ENCODE data around the gene CEACAM3.
A peak's percentile ranks its signal among the peaks of the same experiment; 100 is the strongest.

The CEACAM3 gene

DNA sequence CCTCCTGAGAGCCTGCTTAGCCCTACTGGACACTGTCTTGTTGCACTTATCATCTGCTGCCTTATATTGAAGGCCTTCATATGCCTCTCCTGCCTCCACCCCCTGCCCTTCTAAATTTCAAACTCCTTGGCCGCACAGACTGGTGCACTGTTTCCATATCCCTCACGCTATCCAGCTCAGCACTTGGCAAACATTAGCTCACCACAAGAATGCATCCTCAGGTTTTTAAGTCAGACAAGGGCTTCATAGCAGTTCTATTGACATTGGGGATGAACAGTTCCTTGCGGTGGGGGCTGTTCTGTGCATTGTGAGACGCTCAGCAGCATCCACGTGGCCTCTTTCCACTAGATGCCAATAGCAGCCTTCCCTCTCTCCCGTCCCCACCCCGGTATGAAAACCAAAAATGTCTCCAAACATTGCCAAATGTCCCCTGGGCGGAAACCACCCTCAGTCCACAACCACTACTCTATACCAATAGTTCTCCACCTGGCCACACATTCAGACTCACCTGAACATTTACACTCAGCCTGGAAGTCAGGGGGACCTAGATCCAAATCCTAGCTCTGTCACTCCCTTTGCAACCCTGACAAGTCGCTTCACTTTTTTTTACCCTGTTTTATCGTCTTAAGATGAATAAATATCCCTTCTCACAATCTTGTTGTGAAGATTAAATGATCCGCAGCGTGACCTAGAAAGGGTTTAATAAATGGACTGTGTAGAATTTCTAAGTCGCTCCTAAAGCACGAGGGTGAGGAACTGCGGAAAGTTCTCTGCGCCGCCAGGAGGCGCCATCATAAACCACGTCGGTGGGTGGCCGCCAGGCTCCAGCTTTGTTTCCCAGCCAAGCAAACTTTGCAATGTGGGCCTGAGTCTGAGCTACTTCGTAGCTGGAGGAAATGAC, 3.6 kb upstream of the CEACAM3 start:
- DNase-seq (ENCODE audit: low spot score) = peak; percentile 68

GRCh38 chr19:41793414-41793727, 3.0 kb upstream of the CEACAM3 start:
- DNase-seq (ENCODE audit: low spot score) = no peak

GRCh38 chr19:41795031-41795461, 1.3 kb upstream of the CEACAM3 start:
- DNase-seq (ENCODE audit: low spot score) = no peak

GRCh38 chr19:41796901-41797300, 514 bp downstream of the CEACAM3 start:
- DNase-seq (ENCODE audit: low spot score) = no peak

DNA sequence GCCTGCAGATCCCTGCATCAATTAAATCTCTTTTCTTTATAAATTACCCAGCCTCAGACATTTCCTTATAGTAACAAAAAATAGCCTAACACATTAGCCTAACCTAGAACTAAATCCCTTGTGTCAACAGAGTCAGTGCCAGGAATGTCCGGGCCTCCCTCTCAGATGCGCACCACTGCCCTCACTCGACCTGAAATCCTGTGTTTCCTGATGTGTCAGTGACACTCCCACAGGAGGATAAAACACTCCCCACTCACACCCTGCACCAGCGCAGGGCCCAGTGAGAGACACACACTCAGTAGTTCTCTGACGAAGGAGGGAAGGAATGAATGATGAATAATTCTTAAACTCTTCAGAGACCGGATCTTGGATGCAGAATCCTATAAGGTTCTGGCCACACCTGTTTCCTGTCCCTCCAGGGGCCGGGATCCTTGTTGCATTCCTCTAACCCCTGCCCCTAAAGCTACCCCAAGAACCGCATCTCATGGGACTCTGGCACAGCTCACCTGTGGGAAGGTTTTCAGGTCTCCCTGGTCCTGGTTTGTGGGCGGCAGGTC, 3.1 kb downstream of the CEACAM3 start:
- no peak for DNase-seq (ENCODE audit: low spot score)

- DNase-seq (ENCODE audit: low spot score) = no peak
These were observed 4.6 kb downstream of the CEACAM3 start for GRCh38 chr19:41801031-41801430.

- no peak for DNase-seq (ENCODE audit: low spot score)
These were observed 5.4 kb downstream of the CEACAM3 start for GRCh38 chr19:41801792-41802211.

DNA sequence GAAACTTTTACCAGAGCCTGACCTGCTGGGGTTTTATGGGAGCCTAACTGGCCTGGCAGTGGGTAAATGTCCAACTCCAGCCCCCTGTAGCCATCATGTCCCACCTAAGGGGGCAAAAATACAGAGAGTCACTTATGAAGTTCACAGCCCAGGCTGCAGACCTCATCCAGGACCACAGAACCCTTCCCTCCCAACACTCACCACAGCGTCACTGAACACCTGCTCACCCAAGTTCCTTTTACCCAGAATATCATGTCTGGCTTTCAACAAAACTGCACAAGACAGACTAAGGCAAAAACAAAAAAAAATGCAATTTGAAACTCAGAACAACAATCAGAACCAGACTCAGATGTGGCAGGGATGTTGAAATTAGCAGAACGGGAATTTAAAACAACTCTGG, 6.4 kb downstream of the CEACAM3 start:
- DNase-seq (ENCODE audit: low spot score) = no peak

DNA sequence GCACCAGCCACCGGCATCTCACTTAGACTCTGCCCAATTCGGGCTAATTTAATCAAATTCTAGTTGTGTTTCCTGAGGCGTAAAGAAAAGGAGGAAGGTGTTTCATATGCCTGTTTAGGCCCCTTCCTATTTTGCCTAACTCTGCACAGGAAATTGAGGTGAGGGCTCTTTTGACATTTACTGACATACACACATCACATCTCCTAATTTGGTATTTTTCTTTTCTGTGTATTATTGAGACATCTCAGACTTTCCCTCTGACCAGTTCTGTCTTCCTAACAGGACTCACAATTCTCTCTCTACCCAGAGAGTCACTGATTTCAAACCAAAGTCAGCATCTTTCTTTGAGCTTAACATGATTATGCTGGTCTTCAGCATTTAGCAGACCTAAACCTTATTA, 7.9 kb downstream of the CEACAM3 start:
- no peak for DNase-seq (ENCODE audit: low spot score)

GRCh38 chr19:41807176-41807575, 10.8 kb downstream of the CEACAM3 start:
- no peak for DNase-seq (ENCODE audit: low spot score)

DNA sequence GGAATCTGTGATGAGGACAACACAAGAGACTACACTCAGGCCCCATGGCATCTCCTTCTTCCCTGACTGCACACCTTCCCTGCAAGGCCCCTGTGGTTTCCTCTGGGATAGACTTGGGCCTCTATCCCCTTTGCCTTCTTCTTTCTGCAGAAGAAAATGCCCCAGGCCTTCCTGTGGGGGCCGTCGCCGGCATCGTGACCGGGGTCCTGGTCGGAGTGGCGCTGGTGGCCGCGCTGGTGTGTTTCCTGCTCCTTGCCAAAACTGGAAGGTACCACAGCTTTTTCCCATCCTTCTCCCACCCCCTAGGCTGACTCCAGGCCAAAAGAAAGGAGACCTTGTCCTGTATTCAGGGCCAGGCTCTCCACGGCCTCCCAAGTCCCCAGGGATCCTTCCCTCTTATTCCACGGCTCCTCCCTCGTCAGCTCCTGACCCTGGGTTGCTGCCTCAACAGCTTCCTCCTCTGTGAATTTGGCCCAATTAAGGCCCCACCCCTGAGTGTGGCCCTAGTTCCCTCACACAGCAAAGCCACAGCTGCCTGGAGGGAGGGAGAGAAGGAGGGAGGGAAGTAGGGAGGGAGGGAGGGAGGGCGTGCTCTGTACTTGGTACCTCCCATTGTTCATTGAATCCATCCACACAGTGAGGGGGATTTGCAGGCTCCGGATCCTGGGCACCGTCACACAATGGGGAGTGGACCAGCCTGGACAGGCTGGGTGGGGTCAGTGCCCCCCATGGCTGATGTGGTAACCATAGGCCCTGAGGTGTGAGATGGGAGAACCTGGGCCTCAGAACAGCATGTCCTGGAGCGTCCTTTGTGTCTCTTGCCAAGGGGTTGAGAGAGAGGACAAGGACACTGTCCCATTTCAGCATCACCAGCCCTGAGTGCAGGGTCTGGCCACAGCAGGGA, 12.5 kb downstream of the CEACAM3 start:
- DNase-seq (ENCODE audit: low spot score) = no peak

GRCh38 chr19:41810301-41810700, 13.9 kb downstream of the CEACAM3 start:
- no peak for DNase-seq (ENCODE audit: low spot score)

DNA sequence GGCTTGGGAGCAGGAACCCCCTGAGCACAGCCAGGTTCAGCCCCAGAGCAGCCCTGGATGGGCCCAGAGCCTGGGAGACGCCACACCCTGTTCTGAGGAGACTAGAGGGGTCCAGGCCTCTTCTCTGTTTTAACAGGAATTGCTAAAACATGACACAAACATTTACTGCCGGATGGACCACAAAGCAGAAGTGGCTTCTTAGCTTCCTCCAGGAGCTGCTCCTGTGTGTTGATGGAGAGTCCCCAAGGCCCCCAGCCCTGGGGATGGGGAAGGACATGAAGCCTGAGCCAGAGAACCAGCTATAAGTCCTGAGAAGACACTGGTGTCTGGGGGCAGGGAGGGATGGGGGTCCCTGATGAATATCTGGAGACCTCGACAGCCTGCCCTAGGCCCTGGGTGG, 14.6 kb downstream of the CEACAM3 start:
- no peak for DNase-seq (ENCODE audit: low spot score)

GRCh38 chr19:41811981-41812380, 15.6 kb downstream of the CEACAM3 start:
- DNase-seq (ENCODE audit: low spot score) = no peak

DNA sequence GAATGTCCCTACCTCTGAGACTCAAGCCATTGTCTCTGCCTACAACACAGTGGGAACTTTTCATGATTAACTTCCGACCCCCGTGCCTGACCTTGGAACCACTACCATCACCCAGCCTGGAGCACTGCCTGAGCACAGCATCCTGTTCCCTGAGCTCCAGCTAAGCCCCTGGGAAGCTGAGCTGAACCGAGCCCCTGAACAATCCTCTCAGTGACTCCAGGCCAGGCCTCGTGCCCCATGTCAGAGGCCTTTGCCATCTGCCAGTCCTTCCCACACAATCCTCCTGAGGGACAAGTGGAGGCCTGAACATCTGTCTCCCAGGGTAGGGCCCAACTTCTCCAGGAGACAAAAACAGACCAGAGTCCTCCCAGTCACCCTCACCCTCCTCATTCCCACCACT, 17.5 kb downstream of the CEACAM3 start:
- DNase-seq (ENCODE audit: low spot score) = no peak

GRCh38 chr19:41815301-41815700, 18.9 kb downstream of the CEACAM3 start:
- DNase-seq (ENCODE audit: low spot score) = no peak

GRCh38 chr19:41816761-41817160, 20.4 kb downstream of the CEACAM3 start:
- DNase-seq (ENCODE audit: low spot score) = no peak

DNA sequence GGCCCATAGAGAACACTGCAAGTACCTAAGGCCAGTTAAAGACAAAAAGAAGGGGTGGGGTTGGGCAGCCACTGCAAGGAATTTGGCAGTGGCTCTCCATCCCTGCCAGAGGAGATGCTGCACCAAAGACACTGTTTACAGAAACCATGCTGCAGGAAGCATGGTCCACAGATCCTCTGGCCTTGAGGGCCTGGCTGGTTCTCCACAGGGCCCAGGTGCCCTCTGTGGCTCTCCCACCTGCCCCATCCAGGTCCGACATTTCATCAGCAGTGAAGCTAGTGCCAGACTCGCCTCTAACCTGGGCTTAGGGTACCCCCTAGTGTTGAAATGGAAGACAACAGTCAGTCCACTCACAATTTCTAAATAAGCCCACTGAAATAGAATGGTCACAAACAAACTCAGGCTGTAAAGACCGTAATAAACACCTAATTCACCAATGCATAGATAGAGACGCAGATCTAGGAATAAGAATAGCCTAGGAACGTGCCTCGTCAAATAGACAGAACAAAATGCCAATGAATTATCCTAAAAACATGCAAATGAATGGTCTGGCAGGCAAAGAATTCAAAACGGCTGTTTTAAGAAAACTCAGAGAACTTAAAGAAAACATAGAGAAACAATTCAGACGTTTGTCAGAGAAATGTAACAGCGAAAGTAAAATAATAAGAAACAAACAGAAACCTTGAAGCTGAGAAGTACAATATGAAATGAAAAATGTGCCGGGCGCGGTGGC, 24.8 kb downstream of the CEACAM3 start:
- DNase-seq (ENCODE audit: low spot score) = peak; percentile 50

- DNase-seq (ENCODE audit: low spot score) = no peak
These were observed 41.8 kb downstream of the CEACAM3 start for GRCh38 chr19:41837981-41838708.

GRCh38 chr19:41839211-41839610, 42.8 kb downstream of the CEACAM3 start:
- no peak for DNase-seq (ENCODE audit: low spot score)

- no peak for DNase-seq (ENCODE audit: low spot score)
These were observed 47.0 kb downstream of the CEACAM3 start for GRCh38 chr19:41843371-41843770.

Data from AG20443 (cell line).